GM18526 (cell line): ENCODE measurements around the gene BTLA.

ENCODE experiments used
- POLR2A ChIP-seq: IDR thresholded peaks from 3 replicates; pipeline ENCODE4 v1.6.1; 2011; ENCODE audit not compliant: insufficient read length; ENCODE audit errors: extremely low read depth

BTLA gene

GRCh38 chr3:112497897-112498548 lies 1.2 kb downstream of the BTLA start:
- no peak for TF ChIP-seq POLR2A

- TF ChIP-seq POLR2A = no peak
Measured at GRCh38 chr3:112496366-112497067, 2.8 kb downstream of the BTLA start.

GRCh38 chr3:112492124-112492523 lies 7.1 kb downstream of the BTLA start:
- no peak for TF ChIP-seq POLR2A

GRCh38 chr3:112491373-112491772 lies 7.9 kb downstream of the BTLA start:
- no peak for TF ChIP-seq POLR2A

- no peak for TF ChIP-seq POLR2A
Measured at GRCh38 chr3:112489674-112490479, 9.4 kb downstream of the BTLA start.

- TF ChIP-seq POLR2A = no peak
Measured at GRCh38 chr3:112486811-112487505, 12.3 kb downstream of the BTLA start.

- no peak for TF ChIP-seq POLR2A
Measured at GRCh38 chr3:112484352-112484751, 14.9 kb downstream of the BTLA start.

GRCh38 chr3:112482675-112483074 lies 16.6 kb downstream of the BTLA start:
- no peak for TF ChIP-seq POLR2A

- no peak for TF ChIP-seq POLR2A
Measured at GRCh38 chr3:112481302-112481721, 18.0 kb downstream of the BTLA start.

- TF ChIP-seq POLR2A = no peak
Measured at GRCh38 chr3:112477891-112478290, 21.4 kb downstream of the BTLA start.

- TF ChIP-seq POLR2A = no peak
Measured at GRCh38 chr3:112476346-112476745, 22.9 kb downstream of the BTLA start.

- no peak for TF ChIP-seq POLR2A
Measured at GRCh38 chr3:112474796-112475195, 24.5 kb downstream of the BTLA start.

GRCh38 chr3:112472691-112473090 lies 26.6 kb downstream of the BTLA start:
- TF ChIP-seq POLR2A = no peak

- TF ChIP-seq POLR2A = no peak
Measured at GRCh38 chr3:112471596-112472325, 27.5 kb downstream of the BTLA start.

GRCh38 chr3:112470788-112471187 lies 28.5 kb downstream of the BTLA start:
- no peak for TF ChIP-seq POLR2A

GRCh38 chr3:112469671-112470070 lies 29.6 kb downstream of the BTLA start:
- no peak for TF ChIP-seq POLR2A
